NCI-H345 treated with DMSO at 0.1 percent for 48 hours (cell line): ENCODE data around the gene MINPP1.

ENCODE experiments used
- DNase-seq: peaks from one replicate; lab custom pipeline; 2025; ENCODE audit not compliant: unreplicated experiment; lab: John Stamatoyannopoulos, UW

Gene MINPP1

DNA sequence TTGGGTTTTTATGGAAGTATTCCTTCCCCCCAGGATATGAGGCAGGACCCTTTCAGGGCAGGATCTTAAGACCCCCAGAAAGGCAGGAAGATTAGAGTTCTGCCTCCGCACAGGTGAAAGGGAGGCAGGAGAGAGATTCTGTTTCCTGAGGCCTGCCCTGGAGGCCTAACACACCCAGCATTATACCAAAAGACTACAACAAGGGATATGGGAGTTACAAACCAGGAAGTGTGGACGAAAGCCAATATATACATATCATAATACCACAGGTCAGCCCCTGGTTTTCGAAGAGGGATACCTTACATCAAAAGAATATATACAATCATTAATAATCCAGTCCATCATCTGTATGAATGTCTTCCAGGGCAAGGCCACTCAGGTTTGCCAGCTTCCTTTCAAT lies 14.2 kb downstream of the MINPP1 start:
- no peak for DNase-seq

- DNase-seq, result no peak
Measured at GRCh38 chr10:87519582-87519981, 14.9 kb downstream of the MINPP1 start.

- DNase-seq, result no peak
Measured at GRCh38 chr10:87523731-87524130, 19.0 kb downstream of the MINPP1 start.

DNA sequence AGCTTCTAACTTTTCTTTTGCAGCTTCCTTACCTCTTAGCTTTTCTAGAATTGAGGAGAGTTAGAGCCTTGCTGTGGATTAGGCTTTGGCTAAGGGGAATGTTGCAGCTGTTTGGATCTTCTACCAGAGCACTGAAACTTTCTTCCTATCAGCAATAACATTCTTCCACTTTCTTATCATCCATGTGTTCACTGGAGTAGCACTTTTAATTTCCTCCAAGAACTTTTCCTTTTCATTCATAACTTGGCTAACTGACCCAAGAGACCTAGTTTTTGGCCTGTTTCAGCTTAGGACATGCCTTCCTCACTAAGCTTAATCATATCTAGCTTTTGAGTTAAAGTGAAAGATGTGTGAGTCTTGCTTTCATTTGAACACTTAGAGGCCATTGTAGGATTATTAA lies 19.6 kb downstream of the MINPP1 start:
- no peak for DNase-seq

GRCh38 chr10:87531908-87532622 lies 27.4 kb downstream of the MINPP1 start:
- DNase-seq, result no peak

DNA sequence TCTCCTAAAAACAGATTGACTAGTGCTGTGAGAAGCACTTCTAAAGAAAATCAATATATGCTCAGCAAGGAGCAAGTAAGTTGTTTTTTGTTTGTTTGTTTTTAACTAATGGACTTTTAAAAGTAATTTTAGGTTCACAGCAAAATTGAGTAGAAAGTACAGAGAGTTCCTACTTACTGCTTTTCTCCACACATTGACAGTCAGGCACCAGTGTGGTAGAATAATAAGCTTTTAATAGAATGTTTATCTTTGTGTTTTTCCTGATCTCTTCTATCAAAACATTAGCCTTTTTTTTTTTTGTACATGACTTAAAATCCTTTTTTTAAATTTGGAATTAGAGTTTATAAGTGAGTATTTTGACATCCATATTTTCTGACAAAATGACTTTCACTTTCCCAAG lies 28.0 kb downstream of the MINPP1 start:
- no peak for DNase-seq

GRCh38 chr10:87534173-87534858 lies 29.6 kb downstream of the MINPP1 start:
- no peak for DNase-seq

GRCh38 chr10:87538092-87539015 lies 33.7 kb downstream of the MINPP1 start:
- DNase-seq, result no peak

GRCh38 chr10:87541114-87541513 lies 36.4 kb downstream of the MINPP1 start:
- DNase-seq, result no peak

DNA sequence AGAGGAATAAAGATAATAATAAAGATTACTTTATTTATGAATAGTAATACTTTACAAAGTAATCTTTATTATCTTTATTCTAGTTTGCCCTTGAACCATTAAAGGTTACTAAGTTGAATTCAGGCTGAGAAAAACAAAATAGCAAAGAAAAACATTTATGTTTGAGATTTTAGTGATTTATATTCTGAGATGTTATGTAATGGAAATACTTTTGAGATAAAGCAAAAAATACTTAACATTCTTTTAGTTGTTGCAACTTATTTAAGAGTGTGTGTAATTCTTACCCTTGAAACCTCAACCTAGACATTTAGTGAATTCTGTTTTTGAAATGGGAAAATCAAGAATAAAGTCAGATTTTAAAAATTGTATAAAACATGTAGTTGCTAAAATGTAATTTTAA lies 40.0 kb downstream of the MINPP1 start:
- DNase-seq, result no peak

GRCh38 chr10:87545783-87546182 lies 41.1 kb downstream of the MINPP1 start:
- DNase-seq, result no peak

DNA sequence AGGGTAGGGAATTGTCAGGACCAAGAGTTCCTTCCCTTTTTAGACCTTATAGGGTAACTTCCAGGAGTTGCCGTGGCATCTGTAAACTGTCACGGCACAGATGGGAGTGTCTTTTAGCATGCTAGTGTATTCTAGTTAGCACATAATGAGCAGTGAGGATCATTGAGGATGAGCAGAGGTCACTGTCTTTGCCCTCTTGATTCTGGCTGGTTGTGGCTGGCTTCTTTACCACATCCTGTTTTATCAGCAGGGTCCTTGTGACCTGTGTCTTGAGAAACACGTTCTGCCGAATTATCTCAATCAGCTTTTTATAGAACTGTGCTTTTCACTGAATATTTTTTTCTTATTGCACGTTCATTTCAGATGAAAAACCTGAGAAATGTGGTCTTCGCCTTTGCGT lies 41.5 kb downstream of the MINPP1 start:
- no peak for DNase-seq

DNA sequence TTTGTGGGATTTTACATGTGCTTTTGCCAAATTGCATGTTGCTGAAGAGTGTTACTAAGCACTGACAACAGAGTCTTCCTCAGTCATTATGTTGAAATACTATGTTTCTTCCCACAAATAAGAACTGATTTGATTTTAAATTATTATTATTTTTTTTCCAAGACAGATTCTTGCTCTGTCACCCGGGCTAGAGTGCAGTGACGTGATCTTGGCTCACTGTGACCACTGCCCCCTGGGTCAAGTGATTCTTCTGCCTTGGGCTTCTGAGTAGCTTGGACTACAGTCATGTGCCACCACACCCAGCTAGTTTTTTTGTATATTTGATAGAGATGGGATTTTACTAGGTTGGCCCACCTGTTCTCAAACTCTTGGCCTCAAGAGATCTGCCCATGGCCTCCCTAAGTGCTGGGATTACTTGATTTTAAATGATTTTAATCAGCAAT lies 42.3 kb downstream of the MINPP1 start:
- DNase-seq, result no peak

DNA sequence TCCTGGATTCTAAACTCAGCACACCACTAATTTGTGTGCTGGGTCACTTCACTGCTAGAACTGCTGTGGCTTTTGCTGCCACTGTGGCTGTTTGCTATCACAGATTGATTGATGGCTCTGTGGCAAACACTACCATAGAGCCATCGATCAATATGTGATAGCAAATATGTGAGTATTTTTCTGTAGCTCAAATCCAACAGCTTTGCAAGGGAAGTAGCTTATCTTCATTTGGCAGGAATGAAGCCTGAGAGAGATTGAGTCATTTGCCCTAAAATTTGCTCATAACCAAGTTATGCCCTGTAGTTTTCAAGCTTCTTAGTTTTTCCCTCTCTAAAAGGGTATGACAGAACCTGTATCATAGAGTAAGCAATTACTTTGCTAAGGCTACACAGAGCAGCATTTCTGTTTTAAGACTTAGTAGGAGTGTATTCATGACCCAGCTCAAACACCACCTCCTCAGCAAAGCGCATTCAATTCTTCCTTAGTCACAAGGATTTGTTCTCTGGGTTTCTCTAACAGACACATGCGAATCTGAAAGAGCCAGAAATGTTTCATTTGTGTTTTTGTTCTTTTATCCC lies 43.1 kb downstream of the MINPP1 start:
- DNase-seq, result no peak

GRCh38 chr10:87550741-87551140 lies 46.0 kb downstream of the MINPP1 start:
- no peak for DNase-seq

GRCh38 chr10:87551326-87551725 lies 46.6 kb downstream of the MINPP1 start:
- DNase-seq, result no peak

- DNase-seq, result no peak
Measured at GRCh38 chr10:87552248-87552929, 47.7 kb downstream of the MINPP1 start.

DNA sequence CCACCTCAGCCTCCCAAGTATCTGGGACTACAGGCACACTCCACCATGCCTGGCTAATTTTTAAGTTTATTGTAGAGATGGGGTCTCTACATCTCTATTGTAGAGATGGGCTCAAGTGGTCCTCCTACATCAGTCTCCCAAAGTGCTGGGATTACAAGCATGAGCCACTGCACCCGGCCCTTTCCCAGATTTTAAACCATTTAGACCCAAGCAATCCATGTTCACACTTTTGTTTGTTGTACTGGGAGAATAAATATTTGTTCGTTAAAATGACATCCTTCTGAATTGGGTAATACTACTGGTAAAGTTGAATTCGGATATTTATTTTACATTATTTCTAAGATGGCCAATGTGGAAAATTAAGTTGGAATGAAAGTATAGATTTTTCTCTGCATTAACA lies 52.7 kb downstream of the MINPP1 start:
- DNase-seq, result no peak

GRCh38 chr10:87558333-87558732 lies 53.6 kb downstream of the MINPP1 start:
- DNase-seq, result no peak

DNA sequence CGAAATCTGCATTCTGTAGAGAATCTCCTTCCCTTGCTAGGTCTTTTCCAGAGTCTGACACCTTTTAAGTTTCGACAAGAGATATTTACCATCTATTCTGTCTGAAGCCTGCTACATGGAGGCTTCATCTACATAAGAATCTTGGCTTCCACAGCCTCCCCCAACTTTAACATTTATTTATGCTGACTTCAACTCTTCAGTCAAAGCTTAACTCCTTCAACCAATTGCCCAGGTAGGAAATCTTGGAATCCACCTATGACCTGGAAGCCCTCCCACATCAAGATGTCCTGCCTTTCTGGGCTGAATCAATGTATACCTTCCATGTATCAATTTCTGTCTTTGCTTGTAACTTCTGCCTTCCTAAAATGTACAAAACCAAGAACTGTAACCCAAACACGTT lies 54.7 kb downstream of the MINPP1 start:
- no peak for DNase-seq
